Sigmoid colon (tissue), 4 donors: ENCODE data around the gene CHI3L2.

Experiments used
- CTCF ChIP-seq, 4 experiments: fragments of 450-650 bp in 3 of 4; fragments of 200-600 bp in 1 of 4; IDR thresholded peaks; one replicate each; pipeline ENCODE4 v1.5.1; 2016 to 2019; ENCODE audit warnings: antibody characterized with exemption in 4 of 4, mild to moderate bottlenecking in 3 of 4, moderate library complexity in 2 of 4
- POLR2AphosphoS5 ChIP-seq, 4 donors: sonication (generic); formaldehyde crosslinking; IDR thresholded peaks; one replicate each; pipeline ENCODE4 v1.6.1; 2017; ENCODE audit warnings: antibody characterized with exemption in 4 of 4

- TF ChIP-seq CTCF (IDR thresholded peaks at IDR 0.05) (no peak), POLR2AphosphoS5 (IDR thresholded peaks at IDR 0.05) (no peak)
These were observed 47.1 kb downstream of the CHI3L2 start for GRCh38 chr1:111274653-111275052.
